Nephron progenitor cell (in vitro differentiated cells): Measurements from ENCODE around the gene FIGLA.

Experiments
- DNase-seq: peaks from one replicate; pipeline ENCODE4 v3.0.0; 2021
- H3K27ac Mint-ChIP-seq: 2 replicates; pipeline ENCODE4 v1.8.0; 2021; ENCODE audit warnings: mild to moderate bottlenecking, moderate library complexity, mixed read lengths
- H3K27me3 Mint-ChIP-seq: 2 replicates; pipeline ENCODE4 v1.8.0; 2021; ENCODE audit warnings: mild to moderate bottlenecking, low read depth, mixed read lengths; ENCODE audit not compliant: poor library complexity
- H3K36me3 Mint-ChIP-seq: 2 replicates; pipeline ENCODE4 v1.8.0; 2021; ENCODE audit warnings: low read depth, mixed read lengths
- H3K4me1 Mint-ChIP-seq: 2 replicates; pipeline ENCODE4 v1.8.0; 2021; ENCODE audit warnings: mixed read lengths
- H3K4me3 Mint-ChIP-seq: 2 replicates; pipeline ENCODE4 v1.8.0; 2021; ENCODE audit warnings: mild to moderate bottlenecking, moderate library complexity, mixed read lengths
- H3K9me3 Mint-ChIP-seq: 2 replicates; pipeline ENCODE4 v1.8.0; 2021; ENCODE audit warnings: mild to moderate bottlenecking, moderate library complexity, mixed read lengths
- TF ChIP-seq, protein P1 (sequence below): fragments of 200-600 bp; sonication (generic); IDR thresholded peaks from 2 replicates; pipeline ENCODE4 v1.5.0; 2021; ENCODE audit warnings: antibody characterized with exemption

The FIGLA gene, protein sequence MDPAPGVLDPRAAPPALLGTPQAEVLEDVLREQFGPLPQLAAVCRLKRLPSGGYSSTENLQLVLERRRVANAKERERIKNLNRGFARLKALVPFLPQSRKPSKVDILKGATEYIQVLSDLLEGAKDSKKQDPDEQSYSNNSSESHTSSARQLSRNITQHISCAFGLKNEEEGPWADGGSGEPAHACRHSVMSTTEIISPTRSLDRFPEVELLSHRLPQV

DNA sequence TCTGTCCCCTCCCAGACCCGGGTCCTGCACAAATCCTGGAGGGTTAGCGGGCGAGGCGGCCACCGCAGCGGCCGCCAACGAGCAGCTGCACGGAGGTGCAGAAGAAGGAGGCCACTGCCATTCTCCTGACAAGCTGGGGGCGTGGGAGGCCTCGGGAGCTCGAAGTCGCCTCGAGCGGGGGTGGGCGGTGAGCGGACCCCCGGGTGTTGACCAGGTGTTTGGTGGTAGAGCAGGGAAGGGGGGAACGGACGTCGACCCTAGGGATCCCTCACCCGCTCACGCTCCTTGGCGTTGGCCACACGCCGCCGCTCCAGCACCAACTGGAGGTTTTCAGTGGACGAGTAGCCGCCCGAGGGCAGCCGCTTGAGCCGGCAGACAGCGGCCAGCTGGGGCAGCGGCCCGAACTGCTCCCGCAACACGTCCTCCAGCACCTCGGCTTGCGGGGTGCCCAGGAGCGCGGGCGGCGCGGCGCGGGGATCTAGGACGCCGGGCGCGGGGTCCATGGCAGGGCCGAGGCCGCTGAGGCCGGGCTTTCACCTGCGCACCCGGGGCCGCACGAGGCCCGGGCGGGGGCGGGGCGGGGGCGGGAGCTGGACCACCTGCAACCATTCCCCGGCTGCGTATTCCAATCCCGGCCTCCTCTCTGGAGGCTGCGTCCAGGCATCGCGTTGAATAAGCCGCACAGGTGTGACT, at the start of gene FIGLA:
FIGLA (minus strand) TSS at position 508 of the 693 bp plus-strand sequence; CDS start at position 503, 5 bp downstream.
- DNase-seq: peak; percentile 48
- H3K4me3 Mint-ChIP-seq: peak within 1 kb of the TSS; percentile 81
- no peaks in the 10 kb centered on the region for H3K36me3 Mint-ChIP-seq
- H3K9me3 Mint-ChIP-seq: peaks cover 13% of the 10 kb centered on the region
- H3K4me1 Mint-ChIP-seq: peaks cover 8% of the 10 kb centered on the region
- H3K27ac Mint-ChIP-seq: no peak within 1 kb of the TSS
- peaks cover 95% of the 10 kb centered on the region for H3K27me3 Mint-ChIP-seq
- TF ChIP-seq, protein P1, sequence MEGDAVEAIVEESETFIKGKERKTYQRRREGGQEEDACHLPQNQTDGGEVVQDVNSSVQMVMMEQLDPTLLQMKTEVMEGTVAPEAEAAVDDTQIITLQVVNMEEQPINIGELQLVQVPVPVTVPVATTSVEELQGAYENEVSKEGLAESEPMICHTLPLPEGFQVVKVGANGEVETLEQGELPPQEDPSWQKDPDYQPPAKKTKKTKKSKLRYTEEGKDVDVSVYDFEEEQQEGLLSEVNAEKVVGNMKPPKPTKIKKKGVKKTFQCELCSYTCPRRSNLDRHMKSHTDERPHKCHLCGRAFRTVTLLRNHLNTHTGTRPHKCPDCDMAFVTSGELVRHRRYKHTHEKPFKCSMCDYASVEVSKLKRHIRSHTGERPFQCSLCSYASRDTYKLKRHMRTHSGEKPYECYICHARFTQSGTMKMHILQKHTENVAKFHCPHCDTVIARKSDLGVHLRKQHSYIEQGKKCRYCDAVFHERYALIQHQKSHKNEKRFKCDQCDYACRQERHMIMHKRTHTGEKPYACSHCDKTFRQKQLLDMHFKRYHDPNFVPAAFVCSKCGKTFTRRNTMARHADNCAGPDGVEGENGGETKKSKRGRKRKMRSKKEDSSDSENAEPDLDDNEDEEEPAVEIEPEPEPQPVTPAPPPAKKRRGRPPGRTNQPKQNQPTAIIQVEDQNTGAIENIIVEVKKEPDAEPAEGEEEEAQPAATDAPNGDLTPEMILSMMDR: no peak

DNA sequence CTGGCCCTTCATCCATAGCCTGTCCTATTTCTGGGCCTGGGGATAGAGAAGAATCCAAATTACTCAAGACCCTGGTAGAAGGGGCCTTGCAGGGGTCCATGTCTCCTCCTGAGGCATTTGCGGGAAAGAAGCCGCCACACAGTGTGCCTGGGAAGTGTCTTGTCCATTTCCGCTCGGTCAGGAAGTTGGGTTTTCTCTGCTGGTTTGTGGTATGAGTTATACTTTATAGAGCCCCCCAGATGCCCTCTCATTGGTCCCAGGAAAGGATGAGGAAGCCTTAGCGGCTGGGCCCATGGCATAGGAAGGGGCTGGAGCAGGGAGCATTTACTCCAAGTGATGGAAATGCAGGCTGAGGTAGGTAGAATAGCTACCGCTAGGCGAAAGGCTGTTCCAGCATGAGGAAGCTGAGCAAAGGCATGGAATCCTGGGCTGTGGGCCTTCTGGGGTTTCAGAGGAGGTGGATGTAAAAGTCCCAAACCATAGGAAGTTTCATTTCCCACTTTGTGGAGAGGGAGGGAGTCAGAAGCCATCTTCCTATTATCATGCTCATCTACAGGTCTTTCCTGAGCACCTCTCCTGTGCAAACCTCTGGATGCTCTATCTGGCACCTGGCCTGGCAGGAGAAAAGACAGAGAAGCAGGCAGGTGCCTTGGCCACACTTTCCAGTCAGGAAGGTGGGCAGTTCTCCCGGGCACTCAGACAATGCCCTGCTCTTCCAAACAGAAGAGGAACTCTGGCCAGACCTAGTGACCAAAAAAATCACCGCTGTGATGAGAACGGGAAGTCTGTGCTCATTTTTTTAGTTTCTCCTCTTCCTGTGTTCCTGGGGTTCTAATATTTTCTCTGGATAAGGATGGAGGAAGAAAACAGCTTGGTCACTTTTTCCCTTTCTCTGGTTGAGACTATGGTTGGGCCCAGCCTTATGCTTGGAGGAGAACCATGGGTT, 47.8 kb upstream of the FIGLA start:
- no peak overlapping the region for H3K27ac Mint-ChIP-seq
- no peak overlapping the region for H3K4me3 Mint-ChIP-seq
- peaks cover 52% of the 10 kb centered on the region for H3K27me3 Mint-ChIP-seq

DNA sequence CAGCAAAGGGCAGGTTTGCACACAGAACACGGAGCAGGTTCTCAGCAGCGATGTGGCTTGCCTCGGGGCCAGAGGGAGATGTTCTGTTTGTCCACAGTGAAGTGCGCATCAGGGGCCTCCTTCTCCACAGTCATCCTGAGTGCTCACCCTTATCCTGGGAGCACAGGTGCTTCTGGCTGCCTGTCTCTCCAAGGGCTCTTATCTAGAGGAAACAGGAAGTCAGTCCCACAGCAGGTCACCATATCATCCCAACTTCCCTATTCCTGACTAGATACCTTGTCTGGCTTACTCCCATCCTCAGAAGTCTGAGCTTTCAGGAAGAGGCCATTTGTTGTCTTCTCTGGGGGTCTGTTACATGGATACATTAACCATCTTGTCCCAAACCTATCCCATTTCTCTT, 45.2 kb upstream of the FIGLA start, which contains the start of gene CD207:
CD207 (minus strand) TSS at position 174 of the 400 bp plus-strand sequence; CDS start at position 134, 40 bp downstream.
- TF ChIP-seq, protein P1: no peak
- H3K27ac Mint-ChIP-seq: no peak within 1 kb of the TSS
- no peaks in the 10 kb centered on the region for H3K36me3 Mint-ChIP-seq
- no peaks in the 10 kb centered on the region for H3K9me3 Mint-ChIP-seq
- no peaks in the 10 kb centered on the region for H3K4me1 Mint-ChIP-seq
- H3K27me3 Mint-ChIP-seq: peaks cover 60% of the 10 kb centered on the region
- no peak for DNase-seq
- H3K4me3 Mint-ChIP-seq: no peak within 1 kb of the TSS

More for the DNA sequence above, 47.8 kb upstream of the FIGLA start:
- DNase-seq: no peak
- Mint-ChIP-seq H3K9me3 (peaks cover 9% of the 10 kb centered on the region), H3K36me3 (no peaks in the 10 kb centered on the region), H3K4me1 (no peaks in the 10 kb centered on the region)
- TF ChIP-seq, protein P1: no peak

DNA sequence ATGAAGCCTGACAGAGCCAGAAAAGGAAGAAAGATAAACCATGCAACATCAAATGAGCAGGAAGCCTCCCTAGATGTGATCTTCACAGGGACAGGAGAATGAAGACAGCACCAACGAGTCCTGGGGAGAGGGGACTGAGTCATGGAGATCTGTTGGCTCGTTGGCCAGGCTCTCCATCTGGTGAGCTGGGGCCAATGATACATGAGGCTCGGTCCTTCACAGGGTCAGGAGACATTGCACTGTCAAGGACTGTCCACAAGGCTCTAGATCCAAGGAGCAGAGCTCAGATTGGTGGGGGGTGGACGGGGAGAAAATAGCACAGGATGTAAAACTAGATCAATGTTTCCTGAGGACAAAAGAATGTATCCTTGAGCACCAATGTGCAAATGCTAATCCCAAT, 44.4 kb upstream of the FIGLA start:
- H3K9me3 Mint-ChIP-seq: no peaks in the 10 kb centered on the region
- no peak overlapping the region for H3K4me3 Mint-ChIP-seq
- peaks cover 64% of the 10 kb centered on the region for H3K27me3 Mint-ChIP-seq
- no peak for DNase-seq
- H3K4me1 Mint-ChIP-seq: no peaks in the 10 kb centered on the region
- TF ChIP-seq, protein P1: no peak
- no peaks in the 10 kb centered on the region for H3K36me3 Mint-ChIP-seq
- no peak overlapping the region for H3K27ac Mint-ChIP-seq

DNA sequence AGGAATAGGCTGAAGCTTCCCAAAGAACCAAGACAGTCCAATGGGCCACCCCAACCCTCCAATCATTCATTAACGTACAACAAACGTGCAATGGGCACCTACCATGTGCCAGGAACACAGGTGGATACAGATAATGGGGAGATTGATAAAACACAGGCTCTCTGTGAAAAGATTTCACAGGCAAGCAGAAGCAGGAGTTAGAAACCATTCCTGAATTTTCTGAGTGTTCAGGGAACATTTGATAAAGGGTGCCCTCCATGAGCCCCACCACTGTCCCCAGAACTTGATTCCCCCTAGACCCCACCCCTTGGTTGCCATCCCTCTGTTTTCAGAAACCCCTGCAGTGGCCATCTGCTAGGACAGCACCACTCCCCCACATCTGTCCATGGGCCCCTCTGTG, 43.7 kb upstream of the FIGLA start:
- no peaks in the 10 kb centered on the region for H3K9me3 Mint-ChIP-seq
- H3K4me3 Mint-ChIP-seq: no peak overlapping the region
- DNase-seq: no peak
- TF ChIP-seq, protein P1: no peak
- no peaks in the 10 kb centered on the region for H3K36me3 Mint-ChIP-seq
- peaks cover 3% of the 10 kb centered on the region for H3K4me1 Mint-ChIP-seq
- peaks cover 61% of the 10 kb centered on the region for H3K27me3 Mint-ChIP-seq
- H3K27ac Mint-ChIP-seq: no peak overlapping the region
